Measurements from ENCODE around the gene ARRDC1. TPM values are rescaled to one million over a fixed set of nuclear protein-coding genes. Genes with fewer than 3 reads are reported as not detected.

The ARRDC1 gene
- total and polyA plus RNA-seq, 9 of the 15 experiments (the other 6 are each of a cell fraction or from before 2014, with no cell fraction given): 0.21 to 45.3 (median 18.6) TPM

- Histone ChIP-seq H3K36me3 (ENCODE audit: control insufficient read depth, insufficient read depth, low read length) (peaks cover 24% of the 10 kb centered on the region; the same call in 2 of the 3 replicates), H2AFZ (ENCODE audit: low read depth, low read length) (no peak overlapping the region), H4K20me1 (replicated peaks; ENCODE audit: control insufficient read depth, insufficient read depth, low read length) (no peaks in the 10 kb centered on the region; the same call in none of the 2 replicates), H3K4me1 (replicated peaks in 1 of 2; ENCODE audit: control insufficient read depth in 2 of 2, insufficient read depth in 2 of 2, low read length in 2 of 2) (peaks cover 0 to 3% of the 10 kb centered on the region in 2 experiments; a peak in 3 of 5 replicates), H3K4me2 (ENCODE audit: insufficient read depth, low read length) (no peak overlapping the region), H3K9me1 (ENCODE audit: control insufficient read depth, insufficient read depth, low read length) (no peaks in the 10 kb centered on the region), H3K9me3 (replicated peaks; ENCODE audit: control insufficient read depth, insufficient read depth, low read depth, low read length) (no peaks in the 10 kb centered on the region), H3K27ac (ENCODE audit: extremely low read depth, low read depth, low read length) (no peak overlapping the region), H3K9ac (ENCODE audit: insufficient read depth in 1 of 2, low read depth in 2 of 2, low read length in 2 of 2) (no peak overlapping the region), H3K4me3 (no peak overlapping the region), H3K27me3 (ENCODE audit: control insufficient read depth in 2 of 2, insufficient read depth in 2 of 2, low read length in 2 of 2) (no peaks in the 10 kb centered on the region), H3K79me2 (ENCODE audit: control insufficient read depth, insufficient read depth, low read length) (peaks cover 87% of the 10 kb centered on the region)
- DNase-seq (ENCODE audit: extremely low read depth in 1 of 4, low spot score in 3 of 4): no peak
- ATAC-seq: no peak
- ChIA-PET CTCF (ENCODE audit: low intra/inter-chr PET ratio) (no interaction called here), POLR2A (interaction anchor here (0.6 to 1.6 kb wide), 3 partner anchors 8 to 26 kb away, joined by 3 to 5 read pairs (median 3); no protein-coding TSS in a partner anchor)
- no peak for TF ChIP-seq NFXL1 (CRISPR knock-in tag; IDR thresholded peaks at IDR 0.05)
- no peak for TF ChIP-seq MED1 (CRISPR knock-in tag; IDR thresholded peaks at IDR 0.05; ENCODE audit: borderline replicate concordance)
- TF ChIP-seq ZBTB43 (CRISPR knock-in tag; IDR thresholded peaks at IDR 0.05): no peak
- TF ChIP-seq RFX5 (IDR thresholded peaks at IDR 0.05; ENCODE audit: low read depth, low read length): no peak
- TF ChIP-seq ZNF75A (CRISPR knock-in tag; IDR thresholded peaks at IDR 0.05): no peak
- TF ChIP-seq GTF2B (IDR thresholded peaks at IDR 0.05; ENCODE audit: extremely low read depth, insufficient read length): no peak
- no peak for TF ChIP-seq TAL1 (IDR thresholded peaks at IDR 0.05)
- no peak for TF ChIP-seq EWSR1 (IDR thresholded peaks at IDR 0.05; ENCODE audit: borderline replicate concordance, low read depth, partially characterized antibody)
- no peak for TF ChIP-seq PML (IDR thresholded peaks at IDR 0.05; ENCODE audit: low read length)
- no peak for TF ChIP-seq POLR2AphosphoS2 (IDR thresholded peaks at IDR 0.05; ENCODE audit: low read length)
- no peak for TF ChIP-seq YY1 (IDR thresholded peaks at IDR 0.05; ENCODE audit: borderline replicate concordance in 1 of 3, control insufficient read depth in 1 of 3, extremely low read depth in 1 of 3, insufficient read depth in 3 of 3, insufficient read length in 1 of 3, insufficient replicate concordance in 2 of 3, low read depth in 1 of 3, low read length in 2 of 3)
- TF ChIP-seq HDAC2 (IDR thresholded peaks at IDR 0.05): no peak
- no peak for TF ChIP-seq MLX (CRISPR knock-in tag; conservative IDR thresholded peaks at IDR 0.05)
- no peak for TF ChIP-seq CGGBP1 (CRISPR knock-in tag; IDR thresholded peaks at IDR 0.05)
- no peak for TF ChIP-seq KDM2B (CRISPR knock-in tag; IDR thresholded peaks at IDR 0.05)
- no peak for TF ChIP-seq TEAD1 (CRISPR knock-in tag; IDR thresholded peaks at IDR 0.05)
- TF ChIP-seq SPI1 (IDR thresholded peaks at IDR 0.05; ENCODE audit: borderline replicate concordance, low read depth, low read length): no peak
- no peak for TF ChIP-seq ELF4 (CRISPR knock-in tag; IDR thresholded peaks at IDR 0.05)
- no peak for TF ChIP-seq STAG1 (CRISPR knock-in tag; IDR thresholded peaks at IDR 0.05; ENCODE audit: borderline replicate concordance)
- no peak for TF ChIP-seq ZKSCAN1 (IDR thresholded peaks at IDR 0.05; ENCODE audit: low read depth, low read length)
- no TSS peak for BruUV-seq (replicated peaks)
- intact Hi-C loops (cut with micrococcal nuclease): no loop called here
- in situ Hi-C loops (cut with MboI): no loop called here
- no peak for FAIRE-seq
- 62% methylated on average over 5 of the region's 5 CpGs for WGBS (ENCODE audit: insufficient coverage, low coverage, missing lambda C conversion rate)
Observed at GRCh38 chr9:137640862-137641261, 35.4 kb downstream of the ARRDC1 start.

Measured in K562 (cell line).